Epithelial cell of proximal tubule (primary cell): ENCODE data around the gene RBMX. TPM values are rescaled to one million over a fixed set of nuclear protein-coding genes. Genes with fewer than 3 reads are reported as not detected.
"Not testable (repeated sequence)": the region's sequence is repeated elsewhere in the genome, so short reads cannot be mapped to it uniquely, and the experiment has no call there.

ENCODE experiments used
- DNase-seq: peaks from one replicate; pipeline ENCODE4 v3.0.0-alpha.2; 2011; ENCODE audit warnings: low read depth
- H3K4me3 ChIP-seq: 2 replicates; pipeline ENCODE4 v1.5.1; 2011; ENCODE audit warnings: low read depth, mild to moderate bottlenecking, low read length
- CTCF ChIP-seq: conservative IDR thresholded peaks from 2 replicates; pipeline ENCODE4 v1.5.1; 2012; ENCODE audit warnings: low read depth, mild to moderate bottlenecking, low read length
- total RNA-seq: library from RNA; depleted of rRNA; stranded (reverse); fragments of >200 nt; gene quantifications from 2 replicates; pipeline ENCODE4 v1.2.3, GENCODE V29; 2015

The RBMX gene
- total RNA-seq, 1 donor from 2014 or later: 314 TPM

GRCh38 chrX:136909119-136909705 lies 28.7 kb upstream of the RBMX start:
- no peak for DNase-seq
- peak overlapping the region; percentile 74 for H3K4me3 ChIP-seq
- no peak for TF ChIP-seq CTCF

- no peak overlapping the region for H3K4me3 ChIP-seq
- TF ChIP-seq CTCF: no peak
- no peak for DNase-seq
Measured at GRCh38 chrX:136907621-136908020, 27.1 kb upstream of the RBMX start.

- TF ChIP-seq CTCF: no peak
- no peak overlapping the region for H3K4me3 ChIP-seq
- no peak for DNase-seq
Measured at GRCh38 chrX:136906921-136907510, 26.5 kb upstream of the RBMX start.

- H3K4me3 ChIP-seq, DNase-seq: not testable (repeated sequence)
Measured at GRCh38 chrX:136904067-136904466, 23.5 kb upstream of the RBMX start.

- not testable (repeated sequence) for H3K4me3 ChIP-seq, DNase-seq
Measured at GRCh38 chrX:136900071-136900470, 19.5 kb upstream of the RBMX start.

GRCh38 chrX:136899221-136899620 lies 18.7 kb upstream of the RBMX start:
- H3K4me3 ChIP-seq: no peak overlapping the region
- DNase-seq: no peak
- no peak for TF ChIP-seq CTCF

GRCh38 chrX:136898752-136899151 lies 18.2 kb upstream of the RBMX start:
- not testable (repeated sequence) for H3K4me3 ChIP-seq, DNase-seq

GRCh38 chrX:136896121-136896914 lies 15.8 kb upstream of the RBMX start:
- TF ChIP-seq CTCF: no peak
- H3K4me3 ChIP-seq: no peak overlapping the region
- DNase-seq: no peak
